Left ventricle myocardium inferior (tissue), 1 donor: ENCODE measurements around the gene CEP131. TPM values are rescaled to one million over a fixed set of nuclear protein-coding genes. Genes with fewer than 3 reads are reported as not detected.

ENCODE experiments used
- DNase-seq: peaks from one replicate; pipeline ENCODE4 v3.0.0-alpha.2; 2020
- H3K27ac ChIP-seq: fragments of 200-600 bp; replicated peaks from 2 replicates; pipeline ENCODE4 v1.8.0; 2021
- H3K27me3 ChIP-seq: fragments of 200-600 bp; 2 replicates; pipeline ENCODE4 v1.8.0; 2021; ENCODE audit warnings: low read depth
- H3K36me3 ChIP-seq: fragments of 200-600 bp; 2 replicates; pipeline ENCODE4 v1.8.0; 2021
- H3K4me1 ChIP-seq: fragments of 200-600 bp; 2 replicates; pipeline ENCODE4 v1.8.0; 2021
- H3K4me3 ChIP-seq: fragments of 200-600 bp; 2 replicates; pipeline ENCODE4 v1.8.0; 2021; ENCODE audit warnings: mild to moderate bottlenecking, moderate library complexity
- H3K9me3 ChIP-seq: fragments of 200-600 bp; replicated peaks from 2 replicates; pipeline ENCODE4 v1.8.0; 2021
- intact Hi-C: fragments of 100-400 bp; cut with micrococcal nuclease; formaldehyde crosslinking; loops from one replicate; pipeline ENCODE4 v1.11.0; 2022
- total RNA-seq: library from RNA; stranded (reverse); fragmentation: NEBNext Ultra II Directional; extraction: Animal tissue kit (Norgen Biotek cat#: 25700); gene quantifications from one replicate; pipeline ENCODE4 v1.2.1, GENCODE V29; 2021
- TF ChIP-seq, protein P1 (sequence below): fragments of 200-600 bp; IDR thresholded peaks from 2 replicates; pipeline ENCODE4 v1.8.0; 2021; ENCODE audit warnings: antibody characterized with exemption, mild to moderate bottlenecking, borderline replicate concordance
- donor health status: DM: no; HTN: yes; CAD: no; lungs with severe emphysema.

The CEP131 gene
- total RNA-seq, 1 donor from 2014 or later = 7.6 TPM

DNA sequence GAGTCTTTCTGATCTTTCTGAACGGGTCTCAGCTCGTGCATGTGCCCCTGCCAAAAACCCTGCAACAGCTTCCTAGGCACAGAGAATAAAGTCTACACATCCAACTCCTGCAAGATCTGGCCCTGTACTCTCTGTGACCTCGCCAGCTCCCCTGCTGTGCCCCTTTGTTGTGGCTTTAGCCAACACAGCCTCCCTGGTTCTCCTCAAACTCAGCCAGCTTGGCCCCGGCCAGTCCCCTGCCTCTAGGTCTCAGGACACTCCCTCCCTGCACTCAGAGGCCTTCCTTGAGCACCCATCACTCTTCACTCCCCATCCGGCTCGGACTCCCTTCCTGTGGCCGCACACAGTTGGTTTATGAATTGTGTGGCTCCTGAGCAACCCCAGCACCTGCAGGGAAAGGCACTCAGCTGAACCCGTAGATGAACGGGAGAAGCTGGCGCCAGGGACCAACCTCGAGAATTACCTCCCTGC, 1.4 kb downstream of the CEP131 start:
- intact Hi-C loops = no loop called here
- H3K4me3 ChIP-seq = peak overlapping the region; percentile 89
- no peaks in the 10 kb centered on the region for H3K27me3 ChIP-seq
- peaks cover 13% of the 10 kb centered on the region for H3K36me3 ChIP-seq
- peaks cover 26% of the 10 kb centered on the region for H3K4me1 ChIP-seq
- no peak overlapping the region for H3K27ac ChIP-seq
- TF ChIP-seq, protein P1, sequence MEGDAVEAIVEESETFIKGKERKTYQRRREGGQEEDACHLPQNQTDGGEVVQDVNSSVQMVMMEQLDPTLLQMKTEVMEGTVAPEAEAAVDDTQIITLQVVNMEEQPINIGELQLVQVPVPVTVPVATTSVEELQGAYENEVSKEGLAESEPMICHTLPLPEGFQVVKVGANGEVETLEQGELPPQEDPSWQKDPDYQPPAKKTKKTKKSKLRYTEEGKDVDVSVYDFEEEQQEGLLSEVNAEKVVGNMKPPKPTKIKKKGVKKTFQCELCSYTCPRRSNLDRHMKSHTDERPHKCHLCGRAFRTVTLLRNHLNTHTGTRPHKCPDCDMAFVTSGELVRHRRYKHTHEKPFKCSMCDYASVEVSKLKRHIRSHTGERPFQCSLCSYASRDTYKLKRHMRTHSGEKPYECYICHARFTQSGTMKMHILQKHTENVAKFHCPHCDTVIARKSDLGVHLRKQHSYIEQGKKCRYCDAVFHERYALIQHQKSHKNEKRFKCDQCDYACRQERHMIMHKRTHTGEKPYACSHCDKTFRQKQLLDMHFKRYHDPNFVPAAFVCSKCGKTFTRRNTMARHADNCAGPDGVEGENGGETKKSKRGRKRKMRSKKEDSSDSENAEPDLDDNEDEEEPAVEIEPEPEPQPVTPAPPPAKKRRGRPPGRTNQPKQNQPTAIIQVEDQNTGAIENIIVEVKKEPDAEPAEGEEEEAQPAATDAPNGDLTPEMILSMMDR = no peak
- no peaks in the 10 kb centered on the region for H3K9me3 ChIP-seq
- DNase-seq = no peak

- H3K27me3 ChIP-seq = no peaks in the 10 kb centered on the region
- peaks cover 13% of the 10 kb centered on the region for H3K36me3 ChIP-seq
- TF ChIP-seq, protein P1 = no peak
- intact Hi-C loops = no loop called here
- H3K27ac ChIP-seq = no peak overlapping the region
- no peak for DNase-seq
- H3K9me3 ChIP-seq = no peaks in the 10 kb centered on the region
- no peak overlapping the region for H3K4me3 ChIP-seq
- H3K4me1 ChIP-seq = peaks cover 26% of the 10 kb centered on the region
These were observed 3.1 kb downstream of the CEP131 start for GRCh38 chr17:81219476-81220180.

DNA sequence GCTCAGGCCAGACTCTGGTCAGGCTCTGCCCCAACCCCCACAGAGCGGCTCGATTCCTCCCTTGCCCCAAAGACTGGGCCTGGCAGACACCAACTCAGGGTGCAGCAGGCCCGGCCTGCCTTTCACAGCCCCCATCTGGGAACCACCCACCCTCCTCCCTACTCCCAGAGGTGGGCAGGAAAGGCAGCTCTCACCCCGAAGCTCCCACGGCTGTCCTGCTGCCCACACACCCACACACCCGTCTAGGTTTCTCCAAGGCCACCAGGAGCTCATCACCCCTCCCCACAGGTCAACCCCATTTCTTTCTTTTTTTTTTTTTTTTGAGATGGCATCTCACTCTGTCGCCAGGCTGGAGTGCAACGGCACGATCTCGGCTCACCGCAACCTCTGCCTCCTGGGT, 3.8 kb downstream of the CEP131 start:
- no peak overlapping the region for H3K4me3 ChIP-seq
- no peaks in the 10 kb centered on the region for H3K9me3 ChIP-seq
- H3K27me3 ChIP-seq = no peaks in the 10 kb centered on the region
- intact Hi-C loops = no loop called here
- DNase-seq = no peak
- peaks cover 26% of the 10 kb centered on the region for H3K4me1 ChIP-seq
- peaks cover 13% of the 10 kb centered on the region for H3K36me3 ChIP-seq
- no peak overlapping the region for H3K27ac ChIP-seq
- TF ChIP-seq, protein P1 = no peak

GRCh38 chr17:81218459-81218858, 4.3 kb downstream of the CEP131 start:
- H3K4me1 ChIP-seq = peaks cover 21% of the 10 kb centered on the region
- peaks cover 13% of the 10 kb centered on the region for H3K36me3 ChIP-seq
- no peaks in the 10 kb centered on the region for H3K9me3 ChIP-seq
- intact Hi-C loops = no loop called here
- no peaks in the 10 kb centered on the region for H3K27me3 ChIP-seq
- DNase-seq = no peak
- H3K27ac ChIP-seq = no peak overlapping the region
- TF ChIP-seq, protein P1 = no peak
- no peak overlapping the region for H3K4me3 ChIP-seq

- TF ChIP-seq, protein P1 = no peak
- peaks cover 15% of the 10 kb centered on the region for H3K4me1 ChIP-seq
- peaks cover 13% of the 10 kb centered on the region for H3K36me3 ChIP-seq
- DNase-seq = no peak
- no peaks in the 10 kb centered on the region for H3K27me3 ChIP-seq
- intact Hi-C loops = no loop called here
- no peaks in the 10 kb centered on the region for H3K9me3 ChIP-seq
- no peak overlapping the region for H3K4me3 ChIP-seq
- H3K27ac ChIP-seq = no peak overlapping the region
These were observed 5.3 kb downstream of the CEP131 start for GRCh38 chr17:81217491-81217890.
